ENCODE data around the gene PRR15L. TPM values are rescaled to one million over a fixed set of nuclear protein-coding genes. Genes with fewer than 3 reads are reported as not detected.

The PRR15L gene
- polyA plus RNA-seq, 1 donor (not counting 4 experiments of a cell fraction or from before 2014, with no cell fraction given), result 0.16 TPM

- Histone ChIP-seq H3K36me3 (ENCODE audit: control insufficient read depth in 2 of 2, extremely low read depth in 1 of 2, insufficient read depth in 2 of 2, low read length in 2 of 2) (peaks cover 0 to 1% of the 10 kb centered on the region in 2 experiments), H2AFZ (ENCODE audit: control insufficient read depth, low read length) (no peak overlapping the region), H3K4me1 (ENCODE audit: control insufficient read depth, extremely low read depth, insufficient read depth, low read length) (peaks cover 11% of the 10 kb centered on the region), H3K9ac (ENCODE audit: control insufficient read depth, extremely low read depth, insufficient read depth, low read length) (no peak overlapping the region), H4K20me1 (ENCODE audit: control insufficient read depth, extremely low read depth, insufficient read depth, low read length) (no peaks in the 10 kb centered on the region), H3K27me3 (ENCODE audit: control insufficient read depth, extremely low read depth, insufficient read depth, low read length) (no peaks in the 10 kb centered on the region), H3K4me2 (ENCODE audit: control insufficient read depth, extremely low read depth, insufficient read depth, low read depth, low read length) (no peak overlapping the region), H3K9me1 (ENCODE audit: control insufficient read depth, extremely low read depth, insufficient read depth, low read length) (no peaks in the 10 kb centered on the region), H3K4me3 (ENCODE audit: control insufficient read depth in 2 of 3, extremely low read depth in 1 of 3, insufficient read depth in 2 of 3, low read depth in 1 of 3, low read length in 3 of 3) (no peak overlapping the region), H3K9me3 (ENCODE audit: control insufficient read depth, low read depth, low read length) (no peaks in the 10 kb centered on the region), H3K27ac (ENCODE audit: control insufficient read depth, insufficient read depth, low read length) (no peak overlapping the region), H3K79me2 (ENCODE audit: control insufficient read depth, insufficient read depth, low read length) (no peaks in the 10 kb centered on the region)
- FAIRE-seq, result no peak
- TF ChIP-seq CTCF (optimal IDR thresholded peaks at IDR 0.05 in 1 of 3, IDR thresholded peaks at IDR 0.05 in 1 of 3, conservative IDR thresholded peaks at IDR 0.05 in 1 of 3; ENCODE audit: extremely low read depth in 1 of 3, insufficient read depth in 2 of 3, low read length in 3 of 3), result no peak
- no peak for TF ChIP-seq EZH2 (IDR thresholded peaks at IDR 0.05; ENCODE audit: low read length)
- DNase-seq (ENCODE audit: low read depth, low spot score), result no peak
- dilution Hi-C loops (cut with MboI; ENCODE audit: extremely low pct_ligation_motif_present, low sequenced_read_pairs), result no loop called here
These were observed 1.9 kb downstream of the PRR15L start for GRCh38 chr17:47955497-47956461.

DNA sequence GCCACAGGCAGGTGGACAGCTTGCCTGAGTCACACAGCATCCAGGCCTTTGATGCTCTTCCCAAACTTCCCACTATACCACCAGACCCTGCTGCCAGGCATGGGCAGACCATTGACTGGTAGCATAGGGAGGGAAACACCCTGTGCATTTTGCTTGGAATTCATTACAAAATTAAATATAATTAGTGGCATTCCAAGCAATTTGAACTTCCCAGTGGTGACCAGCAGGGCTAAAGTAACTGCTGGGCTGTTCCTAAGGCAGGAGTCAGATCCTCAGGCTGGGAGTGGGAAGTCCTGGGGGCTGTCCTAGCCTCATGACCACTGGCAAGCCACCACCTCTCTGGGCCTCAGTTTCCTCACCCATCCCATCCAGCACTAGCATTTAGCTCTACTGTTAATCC, 3.8 kb downstream of the PRR15L start:
- dilution Hi-C loops (cut with MboI; ENCODE audit: extremely low pct_ligation_motif_present, low sequenced_read_pairs), result no loop called here
- Histone ChIP-seq H3K27ac (ENCODE audit: control insufficient read depth, insufficient read depth, low read length) (no peak overlapping the region), H3K4me3 (ENCODE audit: control insufficient read depth in 2 of 3, extremely low read depth in 1 of 3, insufficient read depth in 2 of 3, low read depth in 1 of 3, low read length in 3 of 3) (no peak overlapping the region), H2AFZ (ENCODE audit: control insufficient read depth, low read length) (no peak overlapping the region), H3K79me2 (ENCODE audit: control insufficient read depth, insufficient read depth, low read length) (no peaks in the 10 kb centered on the region), H4K20me1 (ENCODE audit: control insufficient read depth, extremely low read depth, insufficient read depth, low read length) (no peaks in the 10 kb centered on the region), H3K9me1 (ENCODE audit: control insufficient read depth, extremely low read depth, insufficient read depth, low read length) (no peaks in the 10 kb centered on the region), H3K36me3 (ENCODE audit: control insufficient read depth in 2 of 2, extremely low read depth in 1 of 2, insufficient read depth in 2 of 2, low read length in 2 of 2) (peaks cover 9 to 11% of the 10 kb centered on the region in 2 experiments), H3K9me3 (ENCODE audit: control insufficient read depth, low read depth, low read length) (no peaks in the 10 kb centered on the region), H3K4me2 (ENCODE audit: control insufficient read depth, extremely low read depth, insufficient read depth, low read depth, low read length) (no peak overlapping the region), H3K27me3 (ENCODE audit: control insufficient read depth, extremely low read depth, insufficient read depth, low read length) (no peaks in the 10 kb centered on the region), H3K4me1 (ENCODE audit: control insufficient read depth, extremely low read depth, insufficient read depth, low read length) (peaks cover 22% of the 10 kb centered on the region), H3K9ac (ENCODE audit: control insufficient read depth, extremely low read depth, insufficient read depth, low read length) (no peak overlapping the region)
- DNase-seq (ENCODE audit: low read depth, low spot score), result no peak
- TF ChIP-seq CTCF (optimal IDR thresholded peaks at IDR 0.05 in 1 of 3, IDR thresholded peaks at IDR 0.05 in 1 of 3, conservative IDR thresholded peaks at IDR 0.05 in 1 of 3; ENCODE audit: extremely low read depth in 1 of 3, insufficient read depth in 2 of 3, low read length in 3 of 3) (peak in 2 of 3 experiments; percentile 7 to 17), EZH2 (IDR thresholded peaks at IDR 0.05; ENCODE audit: low read length) (no peak)
- no peak for FAIRE-seq
